GM12865 (cell line): Measurements from ENCODE around the gene CFAP69.
"Not testable (repeated sequence)": the region's sequence is repeated elsewhere in the genome, so short reads cannot be mapped to it uniquely, and the experiment has no call there.

Source experiments
- DNase-seq: peaks from one replicate; pipeline ENCODE4 v3.0.0; 2010; ENCODE audit warnings: low read depth
- H3K4me3 ChIP-seq: 2 replicates; pipeline ENCODE4 v1.5.1; 2011; ENCODE audit warnings: mild to moderate bottlenecking, low read depth, low read length, control low read depth
- CTCF ChIP-seq: IDR thresholded peaks from 2 replicates; pipeline ENCODE4 v1.5.1; 2011; ENCODE audit warnings: low read length, control low read depth, low read depth, inconsistent platforms; ENCODE audit not compliant: insufficient read depth; ENCODE audit errors: missing control alignments

The CFAP69 gene

GRCh38 chr7:90320801-90321494, 76.0 kb downstream of the CFAP69 start, which contains the start of gene FAM237B:
FAM237B (minus strand) TSS chr7:90321304; CDS start chr7:90319748, 1,556 bp downstream.
- no peak for DNase-seq
- H3K4me3 ChIP-seq = no peak within 1 kb of the TSS
- TF ChIP-seq CTCF = no peak

- no peak for TF ChIP-seq CTCF
- no peak for DNase-seq
These were observed 77.9 kb downstream of the CFAP69 start for GRCh38 chr7:90322837-90323236.

GRCh38 chr7:90326500-90326899, 81.5 kb downstream of the CFAP69 start:
- no peak overlapping the region for H3K4me3 ChIP-seq
- DNase-seq = no peak
- TF ChIP-seq CTCF = no peak

More at GRCh38 chr7:90322837-90323236, 77.9 kb downstream of the CFAP69 start:
- H3K4me3 ChIP-seq = no peak overlapping the region

- DNase-seq = no peak
- no peak overlapping the region for H3K4me3 ChIP-seq
- TF ChIP-seq CTCF = no peak
These were observed 89.3 kb downstream of the CFAP69 start for GRCh38 chr7:90334193-90334843.

- H3K4me3 ChIP-seq, DNase-seq: not testable (repeated sequence)
These were observed 90.0 kb downstream of the CFAP69 start for GRCh38 chr7:90334926-90335325.

GRCh38 chr7:90337106-90337505, 92.1 kb downstream of the CFAP69 start:
- no peak overlapping the region for H3K4me3 ChIP-seq
- no peak for TF ChIP-seq CTCF
- no peak for DNase-seq

GRCh38 chr7:90345016-90345415, 100.0 kb downstream of the CFAP69 start:
- no peak overlapping the region for H3K4me3 ChIP-seq
- DNase-seq = no peak
- no peak for TF ChIP-seq CTCF
